Smooth muscle cell (in vitro differentiated cells): Measurements from ENCODE around the gene RTN1. TPM values are rescaled to one million over a fixed set of nuclear protein-coding genes. Genes with fewer than 3 reads are reported as not detected.

Experiments used
- DNase-seq: peaks from one replicate; lab custom pipeline; 2025; ENCODE audit not compliant: unreplicated experiment; lab: John Stamatoyannopoulos, UW
- H2AFZ ChIP-seq: fragments of 200-600 bp; sonication (generic); 2 replicates; pipeline ENCODE4 v1.6.0; 2016; ENCODE audit warnings: antibody characterized with exemption, low read depth, mild to moderate bottlenecking
- H3F3A ChIP-seq: fragments of 200-600 bp; sonication (generic); 2 replicates; pipeline ENCODE4 v1.6.0; 2017; ENCODE audit warnings: antibody characterized with exemption, low read depth
- H3K27ac ChIP-seq: fragments of 200-600 bp; sonication (generic); 2 replicates; pipeline ENCODE4 v1.5.1; 2016; ENCODE audit warnings: low read depth, mild to moderate bottlenecking
- H3K27me3 ChIP-seq: fragments of 200-600 bp; sonication (generic); 2 replicates; pipeline ENCODE4 v1.6.1; 2016; ENCODE audit warnings: low read depth, mild to moderate bottlenecking
- H3K36me3 ChIP-seq: fragments of 200-600 bp; sonication (generic); 2 replicates; pipeline ENCODE4 v1.5.1; 2016; ENCODE audit warnings: low read depth
- H3K4me1 ChIP-seq: fragments of 200-600 bp; sonication (generic); 2 replicates; pipeline ENCODE4 v1.5.1; 2016; ENCODE audit warnings: low read depth
- H3K4me2 ChIP-seq: fragments of 200-600 bp; sonication (generic); 2 replicates; pipeline ENCODE4 v1.6.0; 2016; ENCODE audit warnings: mild to moderate bottlenecking
- H3K4me3 ChIP-seq: fragments of 200-600 bp; sonication (generic); 2 replicates; pipeline ENCODE4 v1.5.1; 2016; ENCODE audit warnings: mild to moderate bottlenecking
- H3K79me2 ChIP-seq: fragments of 200-600 bp; sonication (generic); 2 replicates; pipeline ENCODE4 v1.6.0; 2016; ENCODE audit warnings: low read depth, mild to moderate bottlenecking
- H3K9ac ChIP-seq: fragments of 200-600 bp; sonication (generic); 2 replicates; pipeline ENCODE4 v1.6.0; 2016; ENCODE audit warnings: low read depth
- H3K9me3 ChIP-seq: fragments of 200-600 bp; sonication (generic); replicated peaks from 2 replicates; pipeline ENCODE4 v1.5.1; 2016; ENCODE audit warnings: low read depth
- H4K20me1 ChIP-seq: fragments of 200-600 bp; sonication (generic); 2 replicates; pipeline ENCODE4 v1.6.0; 2016; ENCODE audit warnings: low read depth
- CTCF ChIP-seq: fragments of 200-600 bp; sonication (generic); IDR thresholded peaks from 2 replicates; pipeline ENCODE4 v1.5.1; 2017; ENCODE audit warnings: borderline replicate concordance, mild to moderate bottlenecking, antibody characterized with exemption; ENCODE audit not compliant: insufficient read depth, poor library complexity, severe bottlenecking
- WGBS: methylation state at CpG from one replicate; pipeline ENCODE4 v1.1.7; 2016; ENCODE audit warnings: low lambda C conversion rate; 5-methylcytosine and 5-hydroxymethylcytosine counted together
- polyA plus RNA-seq: library from polyadenylated mRNA; unstranded; fragments of >200 nt; fragmentation: Nextera tagmentation; extraction: Ambion mirVana; gene quantifications from 2 replicates; pipeline ENCODE4 v1.2.1, GENCODE V29; 2016
- total RNA-seq: library from RNA; depleted of rRNA; stranded (reverse); fragments of >200 nt; gene quantifications from 2 replicates; pipeline ENCODE4 v1.2.3, GENCODE V29; 2014

The RTN1 gene
- total and polyA plus RNA-seq, 2 experiments from 2014 or later: not detected

GRCh38 chr14:59576332-59577294 lies 294.0 kb downstream of the RTN1 start, which contains the start of gene CCDC175:
Gene CCDC175 (minus strand): TSS chr14:59576812. CDS start chr14:59576775, 37 bp downstream.
- Histone ChIP-seq H3K9me3 (no peaks in the 10 kb centered on the region), H3K4me3 (peak within 1 kb of the TSS; percentile 50), H3K36me3 (no peaks in the 10 kb centered on the region), H4K20me1 (no peaks in the 10 kb centered on the region), H3K79me2 (no peaks in the 10 kb centered on the region), H3K27me3 (peaks cover 5% of the 10 kb centered on the region), H3K9ac (no peak within 1 kb of the TSS), H3K4me1 (peaks cover 6% of the 10 kb centered on the region), H3K27ac (no peak within 1 kb of the TSS), H2AFZ (peak within 1 kb of the TSS; percentile 63), H3F3A (no peaks in the 10 kb centered on the region), H3K4me2 (peak within 1 kb of the TSS; percentile 82)
- peak; percentile 86 for TF ChIP-seq CTCF
- 20% methylated on average over 46 of the region's 46 CpGs for WGBS
- peak; percentile 27 for DNase-seq

- H2AFZ ChIP-seq: no peak overlapping the region
- no peaks in the 10 kb centered on the region for H3K9me3 ChIP-seq
- H3F3A ChIP-seq: no peaks in the 10 kb centered on the region
- H3K79me2 ChIP-seq: no peaks in the 10 kb centered on the region
- H3K4me3 ChIP-seq: no peak overlapping the region
- H3K4me1 ChIP-seq: peaks cover 9% of the 10 kb centered on the region
- no peaks in the 10 kb centered on the region for H4K20me1 ChIP-seq
- H3K27me3 ChIP-seq: peaks cover 9% of the 10 kb centered on the region
- H3K4me2 ChIP-seq: no peak overlapping the region
- H3K9ac ChIP-seq: no peak overlapping the region
- H3K27ac ChIP-seq: no peak overlapping the region
- H3K36me3 ChIP-seq: no peaks in the 10 kb centered on the region
- DNase-seq: no peak
- no peak for TF ChIP-seq CTCF
These were observed 300.5 kb downstream of the RTN1 start for GRCh38 chr14:59570122-59570521.

GRCh38 chr14:59566725-59567124 lies 303.9 kb downstream of the RTN1 start:
- no peak overlapping the region for H3K4me2 ChIP-seq
- no peak overlapping the region for H3K9ac ChIP-seq
- H3K4me3 ChIP-seq: no peak overlapping the region
- no peak for DNase-seq
- peaks cover 23% of the 10 kb centered on the region for H3K4me1 ChIP-seq
- 74% methylated on average over 3 of the region's 3 CpGs for WGBS
- H3K79me2 ChIP-seq: no peaks in the 10 kb centered on the region
- no peaks in the 10 kb centered on the region for H4K20me1 ChIP-seq
- no peak overlapping the region for H3K27ac ChIP-seq
- H2AFZ ChIP-seq: no peak overlapping the region
- H3K9me3 ChIP-seq: no peaks in the 10 kb centered on the region
- peaks cover 9% of the 10 kb centered on the region for H3K27me3 ChIP-seq
- no peaks in the 10 kb centered on the region for H3K36me3 ChIP-seq
- H3F3A ChIP-seq: no peaks in the 10 kb centered on the region
- TF ChIP-seq CTCF: no peak
